Ascending aorta (tissue), 2 donors: ENCODE measurements around the gene MRPS18C. TPM values are rescaled to one million over a fixed set of nuclear protein-coding genes. Genes with fewer than 3 reads are reported as not detected.

Source experiments
- DNase-seq, 2 donors: peaks; one replicate each; pipeline ENCODE4 v3.0.0-alpha.2; 2019; ENCODE audit warnings: low spot score in 2 of 2
- H3K27ac ChIP-seq, 2 donors: fragments of 200-600 bp; sonication (generic); one replicate each; pipeline ENCODE4 v1.5.1; 2016 to 2017; ENCODE audit warnings: mild to moderate bottlenecking in 1 of 2
- H3K27me3 ChIP-seq: fragments of 200-600 bp; sonication (generic); one replicate; pipeline ENCODE4 v1.5.1; 2017
- H3K36me3 ChIP-seq, 2 donors: fragments of 200-600 bp; sonication (generic); one replicate each; pipeline ENCODE4 v1.5.1; 2016
- H3K4me1 ChIP-seq, 2 donors: fragments of 200-600 bp; sonication (generic); one replicate each; pipeline ENCODE4 v1.5.1; 2016 to 2017; ENCODE audit warnings: mild to moderate bottlenecking in 1 of 2
- H3K4me3 ChIP-seq, 2 donors: fragments of 200-600 bp; sonication (generic); one replicate each; pipeline ENCODE4 v1.5.1; 2016 to 2017; ENCODE audit warnings: mild to moderate bottlenecking in 1 of 2
- H3K9me3 ChIP-seq, 2 donors: fragments of 200-600 bp; sonication (generic); one replicate each; pipeline ENCODE4 v1.5.1; 2016
- CTCF ChIP-seq, 3 experiments: fragments of 200-600 bp in 2 of 3; fragments of 450-650 bp in 1 of 3; sonication (generic) in 2 of 3; IDR thresholded peaks; one replicate each; pipeline ENCODE4 v1.5.1; 2016 to 2019; ENCODE audit warnings: antibody characterized with exemption in 3 of 3, mild to moderate bottlenecking in 1 of 3, moderate library complexity in 1 of 3
- intact Hi-C: fragments of 100-400 bp; cut with DNase I; formaldehyde crosslinking; loops from one replicate; pipeline ENCODE4 v1.15.1; 2023
- total RNA-seq: library from RNA; depleted of rRNA; stranded (reverse); fragments of >200 nt; gene quantifications from one replicate; pipeline ENCODE4 v1.1.0, GENCODE V29; 2016

Gene MRPS18C
- total RNA-seq, 1 donor from 2014 or later, result 13.0 TPM

- Histone ChIP-seq H3K4me1 (no peaks in the 10 kb centered on the region), H3K36me3 (peaks cover 23 to 24% of the 10 kb centered on the region in 2 donors)
Observed at GRCh38 chr4:83431200-83431599, 24.7 kb upstream of the MRPS18C start.

GRCh38 chr4:83436680-83437079 is 19.2 kb upstream of the MRPS18C start:
- H3K27me3 ChIP-seq, result no peaks in the 10 kb centered on the region
- no peak overlapping the region for H3K27ac ChIP-seq
- DNase-seq, result no peak
- H3K4me1 ChIP-seq, result no peaks in the 10 kb centered on the region
- H3K36me3 ChIP-seq, result peaks cover 18 to 39% of the 10 kb centered on the region in 2 donors
- no peaks in the 10 kb centered on the region for H3K9me3 ChIP-seq
- no peak overlapping the region for H3K4me3 ChIP-seq
- intact Hi-C loops, result no loop called here
- TF ChIP-seq CTCF (IDR thresholded peaks at IDR 0.05), result no peak

More at GRCh38 chr4:83431200-83431599, 24.7 kb upstream of the MRPS18C start:
- no peaks in the 10 kb centered on the region for H3K9me3 ChIP-seq
- H3K4me3 ChIP-seq, result no peak overlapping the region
- no peak for TF ChIP-seq CTCF (IDR thresholded peaks at IDR 0.05)
- DNase-seq, result no peak
- H3K27me3 ChIP-seq, result no peaks in the 10 kb centered on the region
- intact Hi-C loops, result no loop called here
- no peak overlapping the region for H3K27ac ChIP-seq

GRCh38 chr4:83438719-83439118 is 17.1 kb upstream of the MRPS18C start:
- Histone ChIP-seq H3K4me3 (no peak overlapping the region), H3K27ac (no peak overlapping the region), H3K9me3 (no peaks in the 10 kb centered on the region), H3K4me1 (no peaks in the 10 kb centered on the region), H3K27me3 (no peaks in the 10 kb centered on the region), H3K36me3 (peaks cover 31 to 45% of the 10 kb centered on the region in 2 donors)
- intact Hi-C loops, result no loop called here
- TF ChIP-seq CTCF (IDR thresholded peaks at IDR 0.05), result no peak
- no peak for DNase-seq

- intact Hi-C loops, result no loop called here
- H3K36me3 ChIP-seq, result peaks cover 31 to 53% of the 10 kb centered on the region in 2 donors
Observed at GRCh38 chr4:83440148-83440814, 15.6 kb upstream of the MRPS18C start.

GRCh38 chr4:83440899-83441298 is 15.0 kb upstream of the MRPS18C start:
- H3K36me3 ChIP-seq, result peaks cover 31 to 53% of the 10 kb centered on the region in 2 donors
- H3K27ac ChIP-seq, result no peak overlapping the region
- no peaks in the 10 kb centered on the region for H3K9me3 ChIP-seq
- no peak overlapping the region for H3K4me3 ChIP-seq
- H3K27me3 ChIP-seq, result no peaks in the 10 kb centered on the region
- DNase-seq, result no peak
- TF ChIP-seq CTCF (IDR thresholded peaks at IDR 0.05), result no peak
- intact Hi-C loops, result no loop called here
- no peaks in the 10 kb centered on the region for H3K4me1 ChIP-seq

More at GRCh38 chr4:83440148-83440814, 15.6 kb upstream of the MRPS18C start:
- H3K27me3 ChIP-seq, result no peaks in the 10 kb centered on the region
- TF ChIP-seq CTCF (IDR thresholded peaks at IDR 0.05), result no peak
- H3K4me1 ChIP-seq, result no peaks in the 10 kb centered on the region
- no peak overlapping the region for H3K27ac ChIP-seq
- no peak overlapping the region for H3K4me3 ChIP-seq
- DNase-seq, result no peak
- no peaks in the 10 kb centered on the region for H3K9me3 ChIP-seq
